B cell (primary cell): ENCODE results near the gene NINJ2.

Experiments
- CTCF ChIP-seq: fragments of 200-600 bp; IDR thresholded peaks from one replicate; pipeline ENCODE4 v1.8.0; 2022; ENCODE audit warnings: antibody characterized with exemption, mild to moderate bottlenecking
- EZH2 ChIP-seq: IDR thresholded peaks from 2 replicates; pipeline ENCODE4 v1.6.1; 2012; ENCODE audit warnings: borderline replicate concordance, low read depth, mild to moderate bottlenecking, moderate library complexity, low read length; ENCODE audit not compliant: insufficient read depth, poor library complexity, severe bottlenecking

GRCh38 chr12:565161-565560, 98.1 kb downstream of the NINJ2 start:
- TF ChIP-seq CTCF (no peak), EZH2 (no peak)
